ENCODE measurements around the gene C16orf96. TPM values are rescaled to one million over a fixed set of nuclear protein-coding genes. Genes with fewer than 3 reads are reported as not detected.

The C16orf96 gene
- total and polyA plus RNA-seq, 7 donors: 0.04 to 0.32 (median 0.06) TPM; not detected in 3

GRCh38 chr16:4509420-4509819 is 46.7 kb upstream of the C16orf96 start:
- Histone ChIP-seq H3K4me1 (no peaks in the 10 kb centered on the region), H3K27me3 (ENCODE audit: insufficient read depth in 3 of 3, low read length in 2 of 3) (no peaks in the 10 kb centered on the region), H3K9me3 (no peaks in the 10 kb centered on the region), H3K4me3 (no peak overlapping the region), H3K27ac (no peak overlapping the region), H3K36me3 (ENCODE audit: insufficient read depth in 1 of 2, low read depth in 1 of 2) (peaks cover 3 to 88% of the 10 kb centered on the region in 2 donors)
- WGBS, 3 donors: 85 to 88% (median 88%) methylated on average over 8 of the region's 8 CpGs
- ATAC-seq (no peak), DNase-seq (no peak)
- intact Hi-C loops (cut with DNase I): loop anchor here in 1 of 2 donors (10.0 kb wide), 1 partner anchor 445 kb away; the partner anchor contains the start of gene SEC14L5
- TF ChIP-seq, protein P1, sequence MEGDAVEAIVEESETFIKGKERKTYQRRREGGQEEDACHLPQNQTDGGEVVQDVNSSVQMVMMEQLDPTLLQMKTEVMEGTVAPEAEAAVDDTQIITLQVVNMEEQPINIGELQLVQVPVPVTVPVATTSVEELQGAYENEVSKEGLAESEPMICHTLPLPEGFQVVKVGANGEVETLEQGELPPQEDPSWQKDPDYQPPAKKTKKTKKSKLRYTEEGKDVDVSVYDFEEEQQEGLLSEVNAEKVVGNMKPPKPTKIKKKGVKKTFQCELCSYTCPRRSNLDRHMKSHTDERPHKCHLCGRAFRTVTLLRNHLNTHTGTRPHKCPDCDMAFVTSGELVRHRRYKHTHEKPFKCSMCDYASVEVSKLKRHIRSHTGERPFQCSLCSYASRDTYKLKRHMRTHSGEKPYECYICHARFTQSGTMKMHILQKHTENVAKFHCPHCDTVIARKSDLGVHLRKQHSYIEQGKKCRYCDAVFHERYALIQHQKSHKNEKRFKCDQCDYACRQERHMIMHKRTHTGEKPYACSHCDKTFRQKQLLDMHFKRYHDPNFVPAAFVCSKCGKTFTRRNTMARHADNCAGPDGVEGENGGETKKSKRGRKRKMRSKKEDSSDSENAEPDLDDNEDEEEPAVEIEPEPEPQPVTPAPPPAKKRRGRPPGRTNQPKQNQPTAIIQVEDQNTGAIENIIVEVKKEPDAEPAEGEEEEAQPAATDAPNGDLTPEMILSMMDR (IDR thresholded peaks at IDR 0.05): no peak

DNA sequence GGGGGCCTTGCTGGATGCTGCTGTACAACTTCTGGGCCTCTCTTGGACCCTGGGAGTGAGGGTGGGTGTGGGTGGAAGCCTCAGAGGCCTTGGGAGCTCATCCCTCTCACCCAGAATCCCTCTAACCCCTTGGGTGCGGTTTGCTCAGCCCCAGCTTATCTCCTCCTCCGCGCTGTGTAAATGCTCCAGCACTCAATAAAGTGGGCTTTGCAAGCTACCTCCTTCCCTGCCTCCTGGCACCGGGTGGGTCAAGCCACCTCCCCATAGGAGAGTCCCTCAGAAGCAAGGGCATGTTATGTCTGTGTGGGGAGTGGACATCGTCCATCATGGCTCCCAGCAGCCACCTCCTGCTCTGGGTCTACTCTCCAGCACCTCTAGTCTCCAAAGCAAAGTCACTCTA is 46.0 kb upstream of the C16orf96 start:
- WGBS, 3 donors: 76 to 86% (median 80%) methylated on average over 5 of the region's 5 CpGs
- H3K4me3 ChIP-seq: no peak overlapping the region
- no peaks in the 10 kb centered on the region for H3K4me1 ChIP-seq
- TF ChIP-seq, protein P1 (IDR thresholded peaks at IDR 0.05): no peak
- H3K27ac ChIP-seq: no peak overlapping the region
- no peaks in the 10 kb centered on the region for H3K27me3 ChIP-seq (ENCODE audit: insufficient read depth in 3 of 3, low read length in 2 of 3)
- intact Hi-C loops (cut with DNase I): loop anchor here in 1 of 2 donors (10.0 kb wide), 1 partner anchor 445 kb away; the partner anchor contains the start of gene SEC14L5
- no peaks in the 10 kb centered on the region for H3K9me3 ChIP-seq
- no peak for ATAC-seq
- H3K36me3 ChIP-seq (ENCODE audit: insufficient read depth in 1 of 2, low read depth in 1 of 2): peaks cover 3 to 87% of the 10 kb centered on the region in 2 donors
- DNase-seq: no peak

- 66 to 71% (median 69%) methylated on average over 14 of the region's 14 CpGs for WGBS, 3 donors
- Histone ChIP-seq H3K27ac (no peak overlapping the region), H3K36me3 (ENCODE audit: insufficient read depth in 1 of 2, low read depth in 1 of 2) (peaks cover 3 to 79% of the 10 kb centered on the region in 2 donors), H3K4me3 (no peak overlapping the region), H3K27me3 (ENCODE audit: insufficient read depth in 3 of 3, low read length in 2 of 3) (no peaks in the 10 kb centered on the region), H3K9me3 (no peaks in the 10 kb centered on the region), H3K4me1 (peaks cover 4% of the 10 kb centered on the region)
- ATAC-seq (no peak), DNase-seq (no peak)
- TF ChIP-seq, protein P1 (IDR thresholded peaks at IDR 0.05): no peak
- intact Hi-C loops (cut with DNase I): loop anchor here in 1 of 2 donors (10.0 kb wide), 1 partner anchor 444 kb away; the partner anchor contains the start of gene SEC14L5
These were observed 45.3 kb upstream of the C16orf96 start for GRCh38 chr16:4510747-4511426.

DNA sequence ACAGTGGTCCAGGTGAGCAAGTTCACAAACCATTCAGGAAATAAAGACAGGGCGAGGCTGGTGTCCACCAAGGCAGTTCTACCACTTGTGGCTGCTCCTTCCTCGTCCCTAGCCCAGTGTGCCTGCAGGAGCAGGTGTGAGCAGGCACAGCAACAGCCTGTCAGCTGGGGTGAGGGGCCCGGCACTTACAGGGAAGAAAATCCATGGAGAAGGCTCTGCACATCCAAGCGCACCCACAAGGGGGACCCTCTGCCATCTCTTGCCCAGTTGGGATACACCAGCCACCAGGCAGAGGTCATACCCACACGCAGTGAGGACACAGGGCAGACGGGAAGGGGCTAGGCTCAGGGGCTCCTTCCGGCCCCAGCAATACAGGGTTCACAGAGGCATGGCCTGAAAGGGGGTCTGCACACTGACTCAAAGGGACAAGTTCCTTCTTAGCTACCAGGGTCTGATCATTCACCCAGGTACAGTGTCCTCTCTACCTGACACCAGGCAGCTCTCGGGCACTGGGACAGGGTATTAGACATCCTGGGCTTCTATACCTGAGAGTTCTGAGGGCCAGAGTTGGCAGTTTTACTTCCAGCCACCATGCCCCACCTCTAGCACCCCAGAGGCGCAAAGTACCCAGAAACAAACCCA is 44.6 kb upstream of the C16orf96 start:
- DNase-seq (no peak), ATAC-seq (peak; percentile 53 to 68 (median 58))
- TF ChIP-seq, protein P1 (IDR thresholded peaks at IDR 0.05): peak; percentile 45
- no peak overlapping the region for H3K27ac ChIP-seq
- peaks cover 4% of the 10 kb centered on the region for H3K4me1 ChIP-seq
- H3K36me3 ChIP-seq (ENCODE audit: insufficient read depth in 1 of 2, low read depth in 1 of 2): peaks cover 3 to 75% of the 10 kb centered on the region in 2 donors
- 61 to 72% (median 65%) methylated on average over 9 of the region's 9 CpGs for WGBS, 3 donors
- no peak overlapping the region for H3K4me3 ChIP-seq
- H3K27me3 ChIP-seq (ENCODE audit: insufficient read depth in 3 of 3, low read length in 2 of 3): no peaks in the 10 kb centered on the region
- H3K9me3 ChIP-seq: no peaks in the 10 kb centered on the region
- intact Hi-C loops (cut with DNase I): loop anchor here in 1 of 2 donors (10.0 kb wide), 1 partner anchor 443 kb away; the partner anchor contains the start of gene SEC14L5

Measured in psoas muscle (tissue), 8 donors.